Endothelial cell of umbilical vein (primary cell): ENCODE results near the gene TIMM50. TPM values are rescaled to one million over a fixed set of nuclear protein-coding genes. Genes with fewer than 3 reads are reported as not detected.

Experiments used
- BruUV-seq: library from RNA; stranded (reverse); fragments of 400-500 nt; replicated peaks from 2 replicates; lab custom pipeline; 2021; lab: Mats Ljungman, UMichigan
- CTCF ChIA-PET: fragments of 300-600, 350-600 bp; sonication (Branson Sonifier 250); formaldehyde crosslinking; loops from one replicate; lab custom pipeline; 2021; ENCODE audit warnings: antibody characterized with exemption, inconsistent platforms; lab: Charles Lee
- POLR2A ChIA-PET: fragments of 300-600, 350-600 bp; sonication (Branson Sonifier 250); formaldehyde crosslinking; loops from one replicate; lab custom pipeline; 2021; ENCODE audit warnings: antibody characterized with exemption, inconsistent platforms; lab: Charles Lee
- DNase-seq: peaks from one replicate; pipeline ENCODE4 v3.0.0-alpha.2; 2011; ENCODE audit warnings: low read depth, low spot score
- FAIRE-seq: peaks from 2 replicates; lab custom pipeline; 2011; peaks lifted over from hg19 to GRCh38; lab: Jason Lieb, UNC
- H2AFZ ChIP-seq: 2 replicates; pipeline ENCODE4 v1.6.0; 2012; ENCODE audit warnings: low read depth, low read length, control low read depth, inconsistent platforms
- H3K27ac ChIP-seq: 2 replicates; pipeline ENCODE4 v1.5.1; 2011; ENCODE audit warnings: low read depth, mild to moderate bottlenecking, control low read depth, low read length, moderate library complexity; ENCODE audit not compliant: insufficient read depth
- H3K27me3 ChIP-seq, 2 experiments: 2 replicates each; pipeline versions ENCODE4 v1.6.0 to v1.6.1; 2011; ENCODE audit warnings: low read length in 2 of 2, mixed read lengths in 1 of 2; ENCODE audit not compliant: control insufficient read depth in 2 of 2, insufficient read depth in 2 of 2
- H3K36me3 ChIP-seq, 2 experiments: 2 replicates in 1 of 2; 3 replicates in 1 of 2; pipeline ENCODE4 v1.5.1; 2011; ENCODE audit warnings: low read length in 2 of 2, mild to moderate bottlenecking in 1 of 2, moderate library complexity in 1 of 2; ENCODE audit not compliant: control insufficient read depth in 2 of 2, insufficient read depth in 2 of 2; ENCODE audit errors: extremely low read depth in 1 of 2
- H3K4me1 ChIP-seq: 3 replicates; pipeline ENCODE4 v1.5.1; 2011; ENCODE audit warnings: mild to moderate bottlenecking, low read length; ENCODE audit not compliant: control insufficient read depth, insufficient read depth; ENCODE audit errors: extremely low read depth
- H3K4me2 ChIP-seq: 2 replicates; pipeline ENCODE4 v1.6.1; 2011; ENCODE audit warnings: low read length, control low read depth, mixed read lengths; ENCODE audit not compliant: insufficient read depth
- H3K4me3 ChIP-seq, 3 experiments: fragments of 200-600 bp in 1 of 3; sonication (generic), shearing (Covaris generic) in 1 of 3; replicated peaks in 1 of 3; 2 replicates each; pipeline ENCODE4 v1.5.1; 2011 to 2016; ENCODE audit warnings: control low read depth in 3 of 3, low read length in 3 of 3, mild to moderate bottlenecking in 2 of 3, inconsistent platforms in 1 of 3, low read depth in 1 of 3, moderate library complexity in 1 of 3; ENCODE audit not compliant: insufficient read depth in 1 of 3
- H3K79me2 ChIP-seq: 2 replicates; pipeline ENCODE4 v1.6.0; 2012; ENCODE audit warnings: low read length, inconsistent platforms; ENCODE audit not compliant: control insufficient read depth, insufficient read depth
- H3K9ac ChIP-seq: replicated peaks from 2 replicates; pipeline ENCODE3; 2011; ENCODE audit warnings: low read length, control low read depth; ENCODE audit not compliant: insufficient read depth; ENCODE audit errors: extremely low read depth
- H3K9me1 ChIP-seq: replicated peaks from 3 replicates; pipeline ENCODE4 v1.6.0; 2011; ENCODE audit warnings: mild to moderate bottlenecking, low read length; ENCODE audit not compliant: control insufficient read depth, insufficient read depth; ENCODE audit errors: extremely low read depth
- H3K9me3 ChIP-seq: replicated peaks from 2 replicates; pipeline ENCODE4 v1.5.1; 2012; ENCODE audit warnings: low read length, inconsistent platforms; ENCODE audit not compliant: control insufficient read depth, insufficient read depth
- H4K20me1 ChIP-seq: replicated peaks from 2 replicates; pipeline ENCODE3; 2011; ENCODE audit warnings: mild to moderate bottlenecking, low read length; ENCODE audit not compliant: control insufficient read depth, insufficient read depth; ENCODE audit errors: extremely low read depth
- EZH2 ChIP-seq: IDR thresholded peaks from 2 replicates; pipeline ENCODE4 v1.6.1; 2012; ENCODE audit warnings: borderline replicate concordance, low read depth, mild to moderate bottlenecking, moderate library complexity, low read length, inconsistent platforms; ENCODE audit not compliant: severe bottlenecking
- FOS ChIP-seq: IDR thresholded peaks from 2 replicates; pipeline ENCODE4 v1.6.1; 2011; ENCODE audit warnings: mild to moderate bottlenecking, low read length, moderate library complexity, borderline replicate concordance; ENCODE audit not compliant: insufficient read depth
- JUN ChIP-seq: IDR thresholded peaks from 2 replicates; pipeline ENCODE4 v1.6.1; 2011; ENCODE audit warnings: borderline replicate concordance, low read depth; ENCODE audit not compliant: insufficient read length, insufficient read depth
- dilution Hi-C: fragments of 300-500 bp; cut with MboI; formaldehyde crosslinking; loops from one replicate; pipeline ENCODE4 v1.15.0; 2019; ENCODE audit warnings: low sequenced_read_pairs; ENCODE audit not compliant: extremely low pct_ligation_motif_present
- intact Hi-C: fragments of 100-400 bp; cut with micrococcal nuclease; formaldehyde crosslinking; loops from one replicate; pipeline ENCODE4 v1.10.0; 2022
- polyA plus RNA-seq, 4 experiments: library from polyadenylated mRNA; depleted of rRNA in 3 of 4; stranded (reverse) in 3 of 4; unstranded in 1 of 4; fragments of >200 nt; gene quantifications; 2 replicates each; pipeline versions ENCODE4 v1.2.1 to v1.2.3, GENCODE V29; 2011 to 2012; ENCODE audit warnings: missing spikeins in 1 of 4
- total RNA-seq: library from RNA; stranded (reverse); gene quantifications from 2 replicates; pipeline ENCODE4 v1.2.3, GENCODE V29; 2021
- TF ChIP-seq, protein P1 (sequence below), 2 donors: IDR thresholded peaks; 1 replicate in 1 of 2; 2 replicates in 1 of 2; pipeline ENCODE4 v1.5.1; 2011; ENCODE audit warnings: low read length in 2 of 2, mild to moderate bottlenecking in 2 of 2, moderate library complexity in 2 of 2, control low read depth in 1 of 2, inconsistent platforms in 1 of 2, low read depth in 1 of 2; ENCODE audit not compliant: insufficient read depth in 1 of 2; ENCODE audit errors: extremely low read depth in 1 of 2

TIMM50 gene
- total and polyA plus RNA-seq, 2 donors (not counting 3 experiments of a cell fraction or from before 2014, with no cell fraction given), result 85.7 to 118 TPM

DNA sequence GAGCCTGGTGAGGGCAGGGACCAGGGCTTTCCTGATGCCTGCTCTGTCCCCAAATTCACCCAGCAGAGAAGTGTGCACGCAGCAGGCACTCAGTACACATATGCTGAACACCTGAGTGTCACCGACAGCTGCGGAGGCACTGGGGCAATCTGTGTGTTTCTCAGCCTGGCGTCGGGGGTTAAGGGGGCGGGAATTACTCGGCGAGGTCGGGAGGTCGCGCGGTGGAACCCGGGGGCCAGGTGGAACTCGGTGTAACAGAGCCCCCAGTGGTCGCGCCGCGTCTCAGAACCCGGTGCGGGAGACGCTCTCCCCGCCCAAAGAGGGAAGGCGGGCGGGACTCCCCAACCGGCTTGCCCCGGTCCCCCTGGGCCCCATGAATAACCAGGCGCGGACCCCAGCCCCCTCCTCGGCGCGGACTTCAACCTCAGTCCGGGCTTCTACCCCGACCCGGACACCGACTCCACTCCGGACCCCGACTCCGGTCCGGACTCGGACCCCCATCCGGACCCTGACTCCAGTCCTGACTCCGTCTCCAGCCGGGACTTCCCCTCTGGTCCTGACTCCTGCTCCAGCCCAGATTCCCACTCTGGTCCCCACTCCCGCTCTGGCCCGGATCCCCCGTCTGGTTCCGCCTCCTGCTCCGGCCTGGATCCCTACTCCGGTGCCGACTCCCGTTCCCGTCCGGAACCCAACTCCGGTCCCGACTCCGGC lies 34.4 kb downstream of the TIMM50 start, which contains the start of gene SELENOV:
Gene SELENOV (plus strand): TSS at position 300 of the 711 bp plus-strand sequence. CDS start 74 bp downstream, at position 374.
- Histone ChIP-seq H3K4me1 (no peaks in the 10 kb centered on the region), H3K9me1 (no peaks in the 10 kb centered on the region), H3K9ac (no peak within 1 kb of the TSS), H2AFZ (no peak within 1 kb of the TSS), H3K36me3 (no peaks in the 10 kb centered on the region), H3K27me3 (peaks cover 42 to 48% of the 10 kb centered on the region in 2 experiments), H4K20me1 (no peaks in the 10 kb centered on the region), H3K9me3 (no peaks in the 10 kb centered on the region), H3K27ac (no peak within 1 kb of the TSS), H3K4me2 (no peak within 1 kb of the TSS), H3K79me2 (no peaks in the 10 kb centered on the region), H3K4me3 (no peak within 1 kb of the TSS)
- ChIA-PET CTCF (interaction anchor here (1.0 to 1.4 kb wide), 4 partner anchors 10 to 27 kb away, joined by 3 to 6 read pairs (median 3); no protein-coding TSS in a partner anchor), POLR2A (no interaction called here)
- DNase-seq (no peak), FAIRE-seq (no peak)
- dilution Hi-C loops (no loop called here), intact Hi-C loops (no loop called here)
- TF ChIP-seq FOS (no peak), JUN (no peak), EZH2 (peak; percentile 95)
- TF ChIP-seq, protein P1, sequence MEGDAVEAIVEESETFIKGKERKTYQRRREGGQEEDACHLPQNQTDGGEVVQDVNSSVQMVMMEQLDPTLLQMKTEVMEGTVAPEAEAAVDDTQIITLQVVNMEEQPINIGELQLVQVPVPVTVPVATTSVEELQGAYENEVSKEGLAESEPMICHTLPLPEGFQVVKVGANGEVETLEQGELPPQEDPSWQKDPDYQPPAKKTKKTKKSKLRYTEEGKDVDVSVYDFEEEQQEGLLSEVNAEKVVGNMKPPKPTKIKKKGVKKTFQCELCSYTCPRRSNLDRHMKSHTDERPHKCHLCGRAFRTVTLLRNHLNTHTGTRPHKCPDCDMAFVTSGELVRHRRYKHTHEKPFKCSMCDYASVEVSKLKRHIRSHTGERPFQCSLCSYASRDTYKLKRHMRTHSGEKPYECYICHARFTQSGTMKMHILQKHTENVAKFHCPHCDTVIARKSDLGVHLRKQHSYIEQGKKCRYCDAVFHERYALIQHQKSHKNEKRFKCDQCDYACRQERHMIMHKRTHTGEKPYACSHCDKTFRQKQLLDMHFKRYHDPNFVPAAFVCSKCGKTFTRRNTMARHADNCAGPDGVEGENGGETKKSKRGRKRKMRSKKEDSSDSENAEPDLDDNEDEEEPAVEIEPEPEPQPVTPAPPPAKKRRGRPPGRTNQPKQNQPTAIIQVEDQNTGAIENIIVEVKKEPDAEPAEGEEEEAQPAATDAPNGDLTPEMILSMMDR (IDR thresholded peaks at IDR 0.05; ENCODE audit: extremely low read depth in 1 of 2, insufficient read depth in 1 of 2, low read depth in 1 of 2, low read length in 2 of 2), result peak in 1 of 2 donors; percentile 7
- no TSS peak for BruUV-seq
